Measurements from ENCODE around the gene PDGFA.

The PDGFA gene

DNA sequence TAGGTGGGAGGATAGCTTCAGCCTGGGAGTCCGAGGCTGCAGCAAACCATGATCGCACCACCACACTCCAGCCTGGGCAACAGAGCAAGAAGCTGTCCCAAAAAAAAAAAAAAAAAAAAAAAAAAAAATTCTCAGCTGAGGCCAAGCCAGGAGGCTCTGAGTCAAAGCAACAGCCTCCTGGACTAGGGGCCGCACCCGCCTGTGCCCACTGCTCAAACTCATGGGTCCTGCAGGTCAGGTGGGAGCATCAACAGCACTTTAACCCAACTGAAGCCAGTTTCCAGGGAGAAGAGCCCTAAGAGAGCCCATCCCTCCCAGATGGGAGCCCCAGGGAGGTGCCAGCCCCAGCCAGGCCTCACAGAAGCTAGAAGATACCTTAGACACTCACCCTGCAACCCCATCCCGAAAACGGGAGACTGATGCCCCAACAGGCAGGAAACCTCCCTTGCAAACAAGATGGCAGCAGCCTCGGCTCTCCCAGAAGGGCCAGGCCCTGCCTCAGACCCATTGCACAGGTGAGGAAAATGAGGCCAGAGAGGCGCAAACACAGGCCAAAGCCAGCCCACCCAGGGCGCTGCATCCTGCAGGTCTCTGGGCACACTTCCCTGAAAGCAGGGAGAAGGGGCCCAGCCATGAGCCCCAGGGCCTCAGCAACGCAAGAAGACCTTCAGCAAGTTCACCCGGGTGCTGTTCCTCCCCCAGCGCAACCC lies 11.0 kb downstream of the PDGFA start:
- DNase-seq (no peak), ATAC-seq (ENCODE audit: insufficient read depth, low read depth) (no peak)
- H3K4me2 ChIP-seq (ENCODE audit: insufficient read depth, low read length) = no peak overlapping the region
- TF ChIP-seq, protein P1, sequence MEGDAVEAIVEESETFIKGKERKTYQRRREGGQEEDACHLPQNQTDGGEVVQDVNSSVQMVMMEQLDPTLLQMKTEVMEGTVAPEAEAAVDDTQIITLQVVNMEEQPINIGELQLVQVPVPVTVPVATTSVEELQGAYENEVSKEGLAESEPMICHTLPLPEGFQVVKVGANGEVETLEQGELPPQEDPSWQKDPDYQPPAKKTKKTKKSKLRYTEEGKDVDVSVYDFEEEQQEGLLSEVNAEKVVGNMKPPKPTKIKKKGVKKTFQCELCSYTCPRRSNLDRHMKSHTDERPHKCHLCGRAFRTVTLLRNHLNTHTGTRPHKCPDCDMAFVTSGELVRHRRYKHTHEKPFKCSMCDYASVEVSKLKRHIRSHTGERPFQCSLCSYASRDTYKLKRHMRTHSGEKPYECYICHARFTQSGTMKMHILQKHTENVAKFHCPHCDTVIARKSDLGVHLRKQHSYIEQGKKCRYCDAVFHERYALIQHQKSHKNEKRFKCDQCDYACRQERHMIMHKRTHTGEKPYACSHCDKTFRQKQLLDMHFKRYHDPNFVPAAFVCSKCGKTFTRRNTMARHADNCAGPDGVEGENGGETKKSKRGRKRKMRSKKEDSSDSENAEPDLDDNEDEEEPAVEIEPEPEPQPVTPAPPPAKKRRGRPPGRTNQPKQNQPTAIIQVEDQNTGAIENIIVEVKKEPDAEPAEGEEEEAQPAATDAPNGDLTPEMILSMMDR (IDR thresholded peaks at IDR 0.05; ENCODE audit: borderline replicate concordance, extremely low read depth, low read length, poor library complexity, severe bottlenecking) = no peak
- TF ChIP-seq EZH2 (IDR thresholded peaks at IDR 0.05; ENCODE audit: borderline replicate concordance, low read depth, low read length, severe bottlenecking) = no peak
- no peaks in the 10 kb centered on the region for H3K4me1 ChIP-seq (ENCODE audit: insufficient read depth, low read length)
- H3K9me3 ChIP-seq (ENCODE audit: insufficient read depth, low read length, severe bottlenecking) = no peaks in the 10 kb centered on the region
- no peak overlapping the region for H3K4me3 ChIP-seq (ENCODE audit: low read depth in 1 of 2, low read length in 2 of 2)
- H3K79me2 ChIP-seq (ENCODE audit: insufficient read depth, low read length) = peaks cover 27% of the 10 kb centered on the region
- no peaks in the 10 kb centered on the region for H3K27me3 ChIP-seq (ENCODE audit: insufficient read depth, low read length, poor library complexity)
- H4K20me1 ChIP-seq (ENCODE audit: insufficient read depth, low read length) = peaks cover 68% of the 10 kb centered on the region
- H3K9ac ChIP-seq (ENCODE audit: low read depth, low read length) = no peak overlapping the region
- H2AFZ ChIP-seq (ENCODE audit: low read depth, low read length) = no peak overlapping the region
- H3K36me3 ChIP-seq (ENCODE audit: insufficient read depth, low read length) = peaks cover 83% of the 10 kb centered on the region
- no peak overlapping the region for H3K27ac ChIP-seq (ENCODE audit: low read length)

DNA sequence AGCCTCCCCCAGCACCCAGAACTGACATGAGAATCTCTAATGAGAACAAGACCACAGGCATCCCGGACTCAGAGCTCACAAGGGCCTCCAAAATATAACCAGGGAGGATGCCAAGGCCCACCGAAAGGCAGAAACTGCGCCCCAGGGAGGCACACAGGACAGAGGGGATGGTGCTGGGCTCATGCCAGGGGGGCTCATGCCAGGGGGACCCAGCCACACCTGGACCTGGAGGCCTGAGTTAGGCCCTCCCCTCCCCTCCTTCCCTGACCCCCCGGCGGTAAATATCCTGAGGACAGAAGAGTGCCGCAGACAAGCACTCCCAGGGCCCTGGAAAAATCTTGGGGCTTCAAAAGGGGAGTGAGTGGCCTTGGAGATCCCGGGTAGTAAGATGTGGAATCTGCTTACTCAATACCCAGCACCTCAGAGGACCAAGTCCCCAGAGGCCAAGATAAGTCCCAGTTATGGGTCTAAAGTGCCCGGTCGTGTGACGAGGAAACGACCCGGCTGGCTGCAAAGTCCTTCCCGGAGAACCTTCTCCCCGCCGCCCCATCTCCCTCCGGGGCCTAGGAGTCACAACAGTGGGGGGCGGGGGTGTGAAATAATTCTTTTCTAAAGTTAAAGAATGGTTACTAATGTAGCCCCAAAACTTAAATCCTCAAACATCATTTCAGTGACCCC lies 11.9 kb downstream of the PDGFA start:
- Histone ChIP-seq H4K20me1 (ENCODE audit: insufficient read depth, low read length) (peaks cover 68% of the 10 kb centered on the region), H3K4me2 (ENCODE audit: insufficient read depth, low read length) (no peak overlapping the region), H2AFZ (ENCODE audit: low read depth, low read length) (no peak overlapping the region), H3K79me2 (ENCODE audit: insufficient read depth, low read length) (peaks cover 18% of the 10 kb centered on the region), H3K27ac (ENCODE audit: low read length) (no peak overlapping the region), H3K9me3 (ENCODE audit: insufficient read depth, low read length, severe bottlenecking) (no peaks in the 10 kb centered on the region), H3K9ac (ENCODE audit: low read depth, low read length) (no peak overlapping the region), H3K36me3 (ENCODE audit: insufficient read depth, low read length) (peaks cover 88% of the 10 kb centered on the region), H3K4me1 (ENCODE audit: insufficient read depth, low read length) (no peaks in the 10 kb centered on the region), H3K4me3 (ENCODE audit: low read depth in 1 of 2, low read length in 2 of 2) (no peak overlapping the region), H3K27me3 (ENCODE audit: insufficient read depth, low read length, poor library complexity) (no peaks in the 10 kb centered on the region)
- no peak for TF ChIP-seq EZH2 (IDR thresholded peaks at IDR 0.05; ENCODE audit: borderline replicate concordance, low read depth, low read length, severe bottlenecking)
- TF ChIP-seq, protein P1 (IDR thresholded peaks at IDR 0.05; ENCODE audit: borderline replicate concordance, extremely low read depth, low read length, poor library complexity, severe bottlenecking) = no peak
- DNase-seq (no peak), ATAC-seq (ENCODE audit: insufficient read depth, low read depth) (no peak)

DNA sequence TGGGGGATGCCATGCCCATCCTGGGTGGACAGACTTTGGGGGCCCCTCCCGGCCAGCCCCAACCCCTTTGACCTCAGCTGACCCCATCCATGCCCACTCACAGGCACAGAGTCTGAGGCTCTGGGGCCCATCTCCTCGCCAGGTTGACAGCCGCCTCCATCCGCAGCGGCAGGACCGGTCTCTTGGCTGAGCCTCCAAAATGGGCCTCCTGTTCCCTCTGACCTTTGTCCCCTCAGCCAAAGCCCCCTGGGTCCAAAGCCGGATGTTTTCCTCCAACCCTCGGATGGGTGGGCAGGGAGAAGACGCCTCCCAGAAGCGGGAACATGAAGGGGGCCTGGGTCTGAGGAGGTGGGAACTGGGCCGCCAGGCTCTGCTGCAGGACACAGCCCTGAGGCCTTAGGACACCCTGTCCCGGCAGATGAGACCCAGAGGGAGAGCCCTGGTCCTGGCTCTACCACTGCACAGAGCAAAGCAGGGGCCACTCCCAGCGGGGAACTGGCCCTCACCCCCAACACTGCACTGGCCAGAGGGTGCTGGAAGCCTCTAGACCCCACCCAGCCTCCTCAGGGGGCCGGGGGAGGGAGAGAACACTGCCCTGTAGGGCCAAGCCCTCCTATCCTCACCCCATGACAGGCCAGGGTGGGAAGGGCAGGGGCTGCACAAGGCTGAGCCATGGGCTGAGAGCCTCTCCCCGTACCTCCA lies 12.6 kb downstream of the PDGFA start:
- H3K4me3 ChIP-seq (ENCODE audit: low read depth in 1 of 2, low read length in 2 of 2) = no peak overlapping the region
- no peaks in the 10 kb centered on the region for H3K4me1 ChIP-seq (ENCODE audit: insufficient read depth, low read length)
- H2AFZ ChIP-seq (ENCODE audit: low read depth, low read length) = no peak overlapping the region
- no peak overlapping the region for H3K4me2 ChIP-seq (ENCODE audit: insufficient read depth, low read length)
- no peak for ATAC-seq (ENCODE audit: insufficient read depth, low read depth)
- H4K20me1 ChIP-seq (ENCODE audit: insufficient read depth, low read length) = peaks cover 67% of the 10 kb centered on the region
- no peaks in the 10 kb centered on the region for H3K27me3 ChIP-seq (ENCODE audit: insufficient read depth, low read length, poor library complexity)
- H3K36me3 ChIP-seq (ENCODE audit: insufficient read depth, low read length) = peaks cover 87% of the 10 kb centered on the region
- peaks cover 12% of the 10 kb centered on the region for H3K79me2 ChIP-seq (ENCODE audit: insufficient read depth, low read length)
- TF ChIP-seq, protein P1 (IDR thresholded peaks at IDR 0.05; ENCODE audit: borderline replicate concordance, extremely low read depth, low read length, poor library complexity, severe bottlenecking) = no peak
- TF ChIP-seq EZH2 (IDR thresholded peaks at IDR 0.05; ENCODE audit: borderline replicate concordance, low read depth, low read length, severe bottlenecking) = no peak
- DNase-seq = no peak
- H3K27ac ChIP-seq (ENCODE audit: low read length) = no peak overlapping the region
- no peaks in the 10 kb centered on the region for H3K9me3 ChIP-seq (ENCODE audit: insufficient read depth, low read length, severe bottlenecking)
- H3K9ac ChIP-seq (ENCODE audit: low read depth, low read length) = no peak overlapping the region
